Measurements from ENCODE around the gene RAB3IL1.

The RAB3IL1 gene

DNA sequence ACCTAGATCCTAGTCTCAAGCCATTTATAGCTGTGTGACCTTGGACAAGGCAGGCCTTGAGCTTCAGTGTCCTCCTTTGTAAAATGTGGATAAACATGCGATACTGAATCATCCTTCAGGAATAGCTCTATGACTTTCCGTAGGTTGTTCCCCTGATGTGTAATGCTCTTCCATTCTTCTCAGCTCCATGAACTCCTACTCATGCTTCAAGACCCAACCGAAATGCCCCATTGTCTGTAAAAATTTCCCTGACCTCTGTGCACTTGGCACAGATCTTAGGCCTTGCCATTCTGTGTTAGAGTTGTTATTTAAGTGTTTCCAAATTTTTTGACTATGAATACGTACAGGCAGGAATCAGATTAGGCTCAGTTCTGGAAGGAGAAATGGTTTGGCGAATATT lies 29.5 kb upstream of the RAB3IL1 start:
- Histone ChIP-seq H3K9me3 (ENCODE audit: control insufficient read depth, insufficient read depth, low read length) (no peaks in the 10 kb centered on the region), H3K36me3 (ENCODE audit: insufficient read depth, low read length) (no peaks in the 10 kb centered on the region), H3K4me1 (ENCODE audit: insufficient read depth, low read length) (peaks cover 8% of the 10 kb centered on the region), H3K9ac (ENCODE audit: low read depth, low read length) (no peak overlapping the region)

DNA sequence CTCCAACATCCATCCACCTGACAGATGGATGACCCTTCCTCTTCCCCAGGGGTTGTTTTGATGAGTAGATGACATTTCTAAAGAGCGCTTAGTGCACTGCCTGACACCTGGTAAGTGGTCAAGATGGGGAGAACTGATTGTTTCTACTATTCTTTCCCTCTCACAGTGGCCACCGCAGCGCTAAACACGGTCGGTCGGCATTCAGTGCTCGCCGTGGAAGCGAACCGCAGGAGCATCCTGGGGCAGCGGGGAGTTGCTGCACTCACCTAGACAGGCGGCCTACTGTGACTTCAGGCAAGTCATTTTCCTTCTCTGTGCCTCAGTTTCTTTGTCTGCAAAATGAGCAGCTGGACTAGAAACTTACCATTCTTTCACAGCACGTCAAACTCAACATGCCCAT lies 27.8 kb upstream of the RAB3IL1 start:
- H3K9ac ChIP-seq (ENCODE audit: low read depth, low read length): no peak overlapping the region
- H3K4me1 ChIP-seq (ENCODE audit: insufficient read depth, low read length): peaks cover 8% of the 10 kb centered on the region
- H3K9me3 ChIP-seq (ENCODE audit: control insufficient read depth, insufficient read depth, low read length): no peaks in the 10 kb centered on the region
- no peaks in the 10 kb centered on the region for H3K36me3 ChIP-seq (ENCODE audit: insufficient read depth, low read length)

DNA sequence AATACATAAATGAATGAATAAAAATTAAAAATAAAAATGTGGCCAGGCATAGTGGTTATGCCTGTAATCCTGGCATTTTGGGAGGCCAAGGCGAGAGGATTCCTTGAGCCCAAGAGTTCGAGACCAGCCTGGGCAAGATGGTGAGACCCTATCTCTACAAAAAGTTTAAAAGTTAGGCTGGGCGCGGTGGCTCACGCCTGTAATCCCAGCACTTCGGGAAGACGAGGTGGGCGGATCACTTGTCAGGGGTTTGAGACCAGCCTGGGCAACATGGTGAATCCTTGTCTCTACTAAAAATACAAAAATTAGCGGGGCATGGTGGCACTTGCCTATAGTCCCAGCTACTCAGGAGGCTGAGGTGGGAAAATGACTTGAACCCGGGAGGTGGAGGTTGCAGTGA lies 23.1 kb upstream of the RAB3IL1 start:
- H3K4me1 ChIP-seq (ENCODE audit: insufficient read depth, low read length): no peaks in the 10 kb centered on the region
- no peak overlapping the region for H3K9ac ChIP-seq (ENCODE audit: low read depth, low read length)
- no peaks in the 10 kb centered on the region for H3K36me3 ChIP-seq (ENCODE audit: insufficient read depth, low read length)
- no peaks in the 10 kb centered on the region for H3K9me3 ChIP-seq (ENCODE audit: control insufficient read depth, insufficient read depth, low read length)

DNA sequence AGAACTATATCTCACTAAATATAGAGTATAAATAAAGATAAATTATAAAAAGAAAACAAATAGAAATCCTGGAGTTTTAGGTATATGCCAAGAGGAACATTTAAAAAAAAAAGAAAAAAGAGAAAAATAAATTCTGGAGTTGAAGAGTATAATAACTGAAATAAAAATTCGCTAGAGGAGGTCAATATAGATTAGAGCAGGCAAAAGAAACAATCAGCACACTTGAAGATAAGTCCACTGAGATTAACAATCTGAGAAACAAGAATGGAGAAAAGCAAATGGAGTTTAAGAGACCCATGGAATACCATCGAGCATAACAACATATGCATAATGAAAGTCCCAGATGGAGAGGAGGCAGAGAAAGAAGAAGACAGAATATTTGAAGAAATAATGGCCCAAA lies 18.5 kb upstream of the RAB3IL1 start:
- Histone ChIP-seq H3K9me3 (ENCODE audit: control insufficient read depth, insufficient read depth, low read length) (no peaks in the 10 kb centered on the region), H3K9ac (ENCODE audit: low read depth, low read length) (no peak overlapping the region), H3K4me1 (ENCODE audit: insufficient read depth, low read length) (no peaks in the 10 kb centered on the region), H3K36me3 (ENCODE audit: insufficient read depth, low read length) (no peaks in the 10 kb centered on the region)

DNA sequence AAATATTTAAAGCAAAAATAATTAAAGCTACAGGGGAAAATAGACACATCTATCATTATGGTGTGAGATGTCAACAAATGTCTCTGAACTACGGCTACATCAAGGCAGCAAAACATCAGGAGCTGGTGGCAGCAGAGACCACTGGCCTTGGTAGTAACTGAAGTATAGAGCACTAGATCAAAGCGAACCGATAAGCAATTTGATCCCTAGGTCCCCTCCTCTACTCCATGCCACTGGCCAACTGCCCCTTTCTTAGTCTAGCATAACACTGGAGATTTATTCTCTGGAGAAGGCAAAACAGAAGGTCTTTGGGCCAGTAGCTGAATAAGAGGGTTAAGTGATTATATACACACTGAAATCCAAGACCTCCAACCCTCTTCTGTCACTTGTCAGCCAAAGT lies 13.6 kb upstream of the RAB3IL1 start:
- Histone ChIP-seq H3K4me1 (ENCODE audit: insufficient read depth, low read length) (no peaks in the 10 kb centered on the region), H3K9me3 (ENCODE audit: control insufficient read depth, insufficient read depth, low read length) (no peaks in the 10 kb centered on the region), H3K9ac (ENCODE audit: low read depth, low read length) (no peak overlapping the region), H3K36me3 (ENCODE audit: insufficient read depth, low read length) (no peaks in the 10 kb centered on the region)

DNA sequence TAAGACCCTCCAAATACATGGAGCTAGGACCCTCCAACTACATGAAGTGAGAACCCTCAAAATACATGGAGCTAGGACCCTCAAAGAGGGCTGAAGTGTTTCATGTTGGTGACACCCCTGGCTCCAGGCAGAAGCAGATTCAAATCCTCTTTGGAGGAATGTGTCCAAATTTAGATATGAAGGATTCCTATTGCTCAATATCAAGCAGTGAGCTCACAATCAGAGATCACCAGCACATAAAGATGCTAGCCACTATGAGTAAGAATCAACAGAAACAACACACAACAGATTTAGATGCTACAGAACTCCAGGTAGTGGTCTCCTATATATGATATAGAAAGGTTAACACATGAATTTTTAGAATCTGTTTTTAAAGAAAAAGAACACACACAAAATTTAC lies 11.2 kb upstream of the RAB3IL1 start:
- Histone ChIP-seq H3K4me1 (ENCODE audit: insufficient read depth, low read length) (peaks cover 7% of the 10 kb centered on the region; the same call in 1 of the 2 replicates), H3K9me3 (ENCODE audit: control insufficient read depth, insufficient read depth, low read length) (no peaks in the 10 kb centered on the region), H3K9ac (ENCODE audit: low read depth, low read length) (no peak overlapping the region), H3K36me3 (ENCODE audit: insufficient read depth, low read length) (no peaks in the 10 kb centered on the region)

DNA sequence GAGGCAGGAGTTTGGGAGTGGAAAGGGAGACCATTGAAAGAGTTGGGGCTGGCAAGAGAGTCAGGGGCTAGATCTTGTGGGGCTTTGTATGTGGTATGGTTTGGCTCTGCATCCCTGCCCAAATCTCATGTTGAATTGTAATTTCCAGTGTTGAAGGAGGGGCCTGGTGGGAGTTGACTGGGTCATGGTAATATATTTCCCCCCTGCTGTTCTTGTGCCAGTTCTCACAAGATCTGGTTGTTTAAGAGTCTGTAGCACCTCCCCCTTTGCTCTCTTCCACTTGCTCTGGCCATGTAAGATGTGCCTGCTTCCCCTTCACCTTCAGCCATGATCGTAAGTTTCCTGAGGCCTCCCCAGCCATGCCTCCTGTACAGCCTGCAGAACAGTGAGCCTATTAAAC lies 10.1 kb upstream of the RAB3IL1 start:
- Histone ChIP-seq H3K4me1 (ENCODE audit: insufficient read depth, low read length) (peaks cover 18% of the 10 kb centered on the region; the same call in 1 of the 2 replicates), H3K9ac (ENCODE audit: low read depth, low read length) (no peak overlapping the region), H3K36me3 (ENCODE audit: insufficient read depth, low read length) (no peaks in the 10 kb centered on the region), H3K9me3 (ENCODE audit: control insufficient read depth, insufficient read depth, low read length) (no peaks in the 10 kb centered on the region)

DNA sequence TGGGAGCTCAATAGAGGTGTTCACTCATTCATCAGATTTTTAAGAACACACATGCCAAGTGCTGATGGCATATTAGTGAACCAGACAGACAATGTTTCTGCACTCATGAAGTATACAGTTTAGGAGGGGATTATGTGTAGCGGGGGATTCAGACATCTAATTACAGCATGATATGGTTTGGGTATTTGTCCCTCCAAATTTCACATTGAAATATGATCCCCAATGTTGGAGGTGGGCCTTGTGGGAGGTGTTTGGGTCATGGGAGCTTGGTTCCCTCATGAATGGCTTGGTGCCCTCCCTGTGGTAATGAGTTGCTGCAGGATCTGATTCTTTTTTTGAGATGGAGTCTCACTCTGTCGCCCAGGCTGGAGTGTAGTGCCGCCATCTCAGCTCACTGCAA lies 8.9 kb upstream of the RAB3IL1 start:
- no peak overlapping the region for H3K9ac ChIP-seq (ENCODE audit: low read depth, low read length)
- peaks cover 20% of the 10 kb centered on the region; the same call in 1 of the 2 replicates for H3K4me1 ChIP-seq (ENCODE audit: insufficient read depth, low read length)
- no peaks in the 10 kb centered on the region for H3K36me3 ChIP-seq (ENCODE audit: insufficient read depth, low read length)
- no peaks in the 10 kb centered on the region for H3K9me3 ChIP-seq (ENCODE audit: control insufficient read depth, insufficient read depth, low read length)

DNA sequence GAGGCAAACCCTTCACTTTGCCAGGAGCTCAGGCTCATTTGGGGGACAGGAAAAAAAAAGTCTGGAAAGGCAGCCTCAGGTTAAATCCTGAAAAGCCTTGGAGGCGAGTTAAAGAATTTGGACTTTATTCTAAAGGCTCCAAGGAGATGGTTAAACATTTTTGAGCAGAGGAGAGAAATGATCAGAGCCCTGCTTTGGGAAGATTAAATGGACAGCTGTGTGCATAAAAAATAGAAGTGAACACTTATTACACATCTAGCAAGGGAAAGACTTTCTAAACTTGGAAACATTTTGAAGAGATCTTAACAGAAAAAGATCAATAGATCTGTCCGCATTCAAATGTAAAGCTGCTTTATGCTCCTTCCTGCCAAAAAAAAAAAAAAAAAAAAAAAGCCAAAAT lies 8.4 kb upstream of the RAB3IL1 start:
- Histone ChIP-seq H3K36me3 (ENCODE audit: insufficient read depth, low read length) (no peaks in the 10 kb centered on the region), H3K4me1 (ENCODE audit: insufficient read depth, low read length) (peaks cover 20% of the 10 kb centered on the region; the same call in 1 of the 2 replicates), H3K9ac (ENCODE audit: low read depth, low read length) (no peak overlapping the region)

DNA sequence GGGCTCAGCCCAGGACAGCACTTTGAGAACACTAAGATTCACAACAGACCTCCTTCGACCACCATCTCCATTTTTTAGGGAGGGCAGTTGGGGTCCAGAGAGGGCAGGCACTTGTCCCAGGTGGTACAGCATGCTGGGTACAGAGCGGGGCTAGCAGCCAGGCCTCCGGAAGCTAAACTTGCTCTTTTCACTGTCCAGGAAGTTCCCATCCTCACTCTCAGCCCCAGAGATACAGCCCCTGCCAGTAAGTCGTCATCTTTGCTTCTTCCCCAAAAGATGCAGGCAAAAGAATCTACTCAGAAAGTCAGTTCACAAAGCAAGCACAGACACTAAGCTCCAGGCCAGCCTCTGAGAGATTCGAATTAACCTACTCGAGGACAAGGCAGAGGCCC lies 6.7 kb upstream of the RAB3IL1 start:
- Histone ChIP-seq H3K36me3 (ENCODE audit: insufficient read depth, low read length) (no peaks in the 10 kb centered on the region), H3K9ac (ENCODE audit: low read depth, low read length) (no peak overlapping the region), H3K4me1 (ENCODE audit: insufficient read depth, low read length) (peaks cover 20% of the 10 kb centered on the region; the same call in 1 of the 2 replicates), H3K9me3 (ENCODE audit: control insufficient read depth, insufficient read depth, low read length) (no peaks in the 10 kb centered on the region)

More for the DNA sequence above, 8.4 kb upstream of the RAB3IL1 start:
- H3K9me3 ChIP-seq (ENCODE audit: control insufficient read depth, insufficient read depth, low read length): no peaks in the 10 kb centered on the region

DNA sequence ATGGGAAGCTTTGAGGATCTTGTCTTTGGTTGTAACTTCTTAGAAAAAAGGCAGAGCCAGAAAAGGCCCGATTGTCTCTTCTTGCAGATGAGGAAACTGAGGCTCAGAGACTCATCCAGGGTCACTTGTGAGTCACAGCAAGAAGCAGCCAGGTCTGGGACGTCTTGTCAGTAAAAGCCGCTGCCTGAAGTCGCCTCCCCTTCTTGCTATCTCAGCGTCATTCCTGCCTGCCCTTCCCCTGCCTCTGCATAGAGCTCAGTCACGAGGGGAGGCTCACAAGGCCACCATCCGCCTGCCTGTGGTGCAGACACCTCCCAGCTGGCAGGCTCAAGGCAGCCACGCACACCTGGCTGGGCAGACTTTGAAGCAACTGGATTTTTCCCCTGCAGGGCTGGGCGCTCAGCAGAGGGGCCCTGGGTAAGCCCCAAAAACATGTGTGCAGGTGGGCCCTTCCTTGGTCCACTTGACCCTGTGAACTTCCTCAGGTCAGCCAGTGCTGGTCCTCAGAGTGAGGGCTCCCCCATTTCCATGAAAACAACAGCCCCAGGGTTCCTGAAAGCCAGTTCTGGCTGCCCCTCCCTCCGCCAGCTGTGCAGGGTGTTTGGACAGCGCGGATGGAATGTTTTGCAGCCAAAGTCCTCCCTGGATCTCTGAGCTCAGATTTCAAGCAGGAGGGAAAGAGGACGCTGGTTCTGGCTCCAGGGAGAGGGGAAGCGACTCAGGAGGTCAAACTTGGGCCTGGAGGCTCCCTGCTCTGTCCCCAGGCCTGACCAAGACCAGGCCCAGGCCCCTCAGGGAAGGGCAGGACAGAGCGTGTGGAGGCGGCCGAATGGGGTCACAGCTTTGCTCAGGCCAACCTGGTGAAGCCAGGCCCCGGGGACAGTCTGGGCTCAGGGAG lies 6.0 kb upstream of the RAB3IL1 start:
- Histone ChIP-seq H3K36me3 (ENCODE audit: insufficient read depth, low read length) (no peaks in the 10 kb centered on the region), H3K9me3 (ENCODE audit: control insufficient read depth, insufficient read depth, low read length) (no peaks in the 10 kb centered on the region), H3K9ac (ENCODE audit: low read depth, low read length) (no peak overlapping the region), H3K4me1 (ENCODE audit: insufficient read depth, low read length) (peaks cover 20% of the 10 kb centered on the region; the same call in 1 of the 2 replicates)

DNA sequence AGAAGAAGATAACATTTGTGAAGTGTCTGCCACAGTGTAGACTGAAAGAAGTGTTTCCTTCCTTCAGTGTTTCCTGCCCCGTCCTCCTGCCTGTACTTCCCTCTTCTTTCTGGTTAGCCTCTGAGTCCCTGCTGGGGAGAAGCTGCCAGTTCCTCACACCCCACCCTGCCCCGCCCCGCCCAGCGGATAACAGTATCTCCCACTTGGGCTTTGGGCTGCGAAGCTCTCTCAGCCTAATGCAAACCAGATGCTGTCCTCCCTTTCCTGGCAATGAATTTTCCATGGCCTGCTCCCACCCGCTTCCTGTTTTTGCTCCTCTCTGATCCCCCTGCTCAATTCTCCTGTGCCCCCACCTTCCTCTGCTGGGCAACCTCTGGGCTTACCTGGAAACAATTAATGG lies 5.2 kb upstream of the RAB3IL1 start:
- peaks cover 25% of the 10 kb centered on the region for H3K4me1 ChIP-seq (ENCODE audit: insufficient read depth, low read length)
- H3K9ac ChIP-seq (ENCODE audit: low read depth, low read length): no peak overlapping the region
- no peaks in the 10 kb centered on the region for H3K36me3 ChIP-seq (ENCODE audit: insufficient read depth, low read length)
- no peaks in the 10 kb centered on the region for H3K9me3 ChIP-seq (ENCODE audit: control insufficient read depth, insufficient read depth, low read length)

DNA sequence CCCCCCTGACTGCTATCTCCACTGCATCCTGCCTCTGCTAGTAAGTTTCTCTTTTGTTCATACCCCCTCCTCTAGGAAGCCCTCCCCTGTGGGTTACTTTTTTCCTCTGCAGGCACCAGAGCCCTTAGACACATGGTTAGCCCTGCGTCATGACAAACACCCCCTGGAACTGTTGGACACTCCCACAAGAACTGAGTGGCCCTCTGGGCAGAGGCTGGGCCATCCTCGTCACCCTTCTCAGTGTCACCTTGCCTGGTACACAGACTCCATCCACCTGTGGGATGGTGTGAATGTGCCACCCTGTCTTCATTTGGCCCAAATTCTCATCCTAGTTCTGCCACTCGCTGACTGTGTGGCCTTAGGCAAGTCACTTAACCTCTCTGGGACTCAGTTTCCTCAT lies 4.1 kb upstream of the RAB3IL1 start:
- H3K36me3 ChIP-seq (ENCODE audit: insufficient read depth, low read length): no peaks in the 10 kb centered on the region
- H3K9me3 ChIP-seq (ENCODE audit: control insufficient read depth, insufficient read depth, low read length): no peaks in the 10 kb centered on the region
- no peak overlapping the region for H3K9ac ChIP-seq (ENCODE audit: low read depth, low read length)
- H3K4me1 ChIP-seq (ENCODE audit: insufficient read depth, low read length): peaks cover 25% of the 10 kb centered on the region

DNA sequence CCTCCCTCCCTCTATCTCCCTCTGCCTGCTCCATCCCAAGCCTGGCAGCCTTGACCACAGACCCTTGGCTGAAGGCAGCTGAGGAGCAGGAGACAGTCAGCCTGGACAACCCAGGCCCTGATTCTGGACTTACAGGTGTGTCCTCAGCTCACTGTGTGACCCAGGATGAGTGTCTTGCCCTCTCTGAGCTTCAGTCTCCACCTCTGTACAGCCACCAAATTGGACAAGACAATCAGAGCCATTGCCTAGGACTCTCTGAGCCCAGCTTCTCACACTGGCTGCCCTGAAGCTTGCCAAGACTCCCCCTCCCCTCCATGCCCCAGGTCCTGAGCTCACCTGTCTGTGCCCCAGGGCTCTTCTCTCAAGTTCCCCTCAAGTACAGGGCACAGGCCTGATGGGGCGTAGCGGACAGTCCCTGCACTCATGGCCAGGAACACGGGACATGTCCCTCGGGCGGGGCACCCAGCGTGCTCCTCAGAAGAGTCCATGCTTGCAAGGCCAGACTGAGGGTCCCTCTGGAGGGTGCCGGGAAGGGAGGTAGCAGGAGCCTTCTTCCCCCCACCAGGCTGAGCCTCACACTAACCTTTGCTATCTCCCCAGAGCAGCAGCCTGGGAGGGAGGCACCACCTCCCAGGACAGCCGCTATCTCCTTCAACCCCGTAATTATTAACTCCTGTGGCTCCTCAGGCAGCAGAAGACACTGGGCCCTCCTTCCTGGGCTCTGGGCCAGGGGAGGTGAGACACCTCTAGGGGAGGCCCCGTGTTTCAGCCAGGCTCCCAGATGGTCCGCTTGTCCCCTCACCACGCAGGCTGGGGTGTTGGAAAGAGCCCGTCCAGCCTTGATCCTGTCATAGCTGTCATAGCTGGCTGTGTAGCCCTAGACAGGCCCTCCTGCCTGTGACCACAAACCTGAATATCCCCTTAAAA lies 2.6 kb upstream of the RAB3IL1 start:
- H3K9me3 ChIP-seq (ENCODE audit: control insufficient read depth, insufficient read depth, low read length): no peaks in the 10 kb centered on the region
- no peaks in the 10 kb centered on the region for H3K36me3 ChIP-seq (ENCODE audit: insufficient read depth, low read length)
- H3K4me1 ChIP-seq (ENCODE audit: insufficient read depth, low read length): peaks cover 27% of the 10 kb centered on the region
- no peak overlapping the region for H3K9ac ChIP-seq (ENCODE audit: low read depth, low read length)

All from ES-I3 (cell line).